Loucy (cell line): ENCODE data around the gene FGFR3.

Source experiments
- H2AFZ ChIP-seq: fragments of 200-600 bp; sonication (generic); 2 replicates; pipeline ENCODE4 v1.6.0; 2016; ENCODE audit warnings: antibody characterized with exemption, mild to moderate bottlenecking, low read length, moderate library complexity
- H3F3A ChIP-seq: fragments of 200-600 bp; 2 replicates; pipeline ENCODE4 v1.6.0; 2016; ENCODE audit warnings: antibody characterized with exemption, low read depth, mild to moderate bottlenecking
- H3K27me3 ChIP-seq: fragments of 200-600 bp; sonication (generic); 2 replicates; pipeline ENCODE4 v1.6.1; 2014; ENCODE audit warnings: low read length, mild to moderate bottlenecking; ENCODE audit not compliant: insufficient read depth, poor library complexity, severe bottlenecking
- H3K36me3 ChIP-seq: fragments of 200-600 bp; sonication (generic); 2 replicates; pipeline ENCODE4 v1.6.1; 2016; ENCODE audit warnings: low read length; ENCODE audit not compliant: insufficient read depth
- H3K4me1 ChIP-seq: fragments of 200-600 bp; sonication (generic); 2 replicates; pipeline ENCODE4 v1.5.1; 2014; ENCODE audit warnings: low read length, mild to moderate bottlenecking; ENCODE audit not compliant: insufficient read depth, poor library complexity, severe bottlenecking
- H3K4me2 ChIP-seq: fragments of 200-600 bp; sonication (generic); 2 replicates; pipeline ENCODE4 v1.6.0; 2014; ENCODE audit warnings: antibody characterized with exemption, low read length, low read depth, mild to moderate bottlenecking; ENCODE audit not compliant: poor library complexity, severe bottlenecking
- H3K4me3 ChIP-seq: fragments of 200-600 bp; sonication (generic); 2 replicates; pipeline ENCODE4 v1.5.1; 2014; ENCODE audit warnings: low read length, mild to moderate bottlenecking, mixed read lengths; ENCODE audit not compliant: poor library complexity, severe bottlenecking
- H3K79me2 ChIP-seq: fragments of 200-600 bp; sonication (generic); 2 replicates; pipeline ENCODE4 v1.6.1; 2014; ENCODE audit warnings: low read length; ENCODE audit not compliant: insufficient read depth
- H3K9ac ChIP-seq: fragments of 200-600 bp; sonication (generic); 2 replicates; pipeline ENCODE4 v1.6.0; 2014; ENCODE audit warnings: mild to moderate bottlenecking, low read depth, low read length, moderate library complexity; ENCODE audit not compliant: poor library complexity, severe bottlenecking
- H3K9me2 ChIP-seq: fragments of 200-600 bp; sonication (generic); replicated peaks from 2 replicates; pipeline ENCODE4 v1.6.1; 2016; ENCODE audit warnings: low read depth, low read length, mixed read lengths
- H3K9me3 ChIP-seq: fragments of 200-600 bp; sonication (generic); 2 replicates; pipeline ENCODE4 v1.6.1; 2014; ENCODE audit warnings: mild to moderate bottlenecking, antibody characterized with exemption, low read length, low read depth; ENCODE audit not compliant: insufficient read depth
- H4K20me1 ChIP-seq: fragments of 200-600 bp; sonication (generic); 2 replicates; pipeline ENCODE4 v1.6.0; 2014; ENCODE audit warnings: antibody characterized with exemption, low read length, mild to moderate bottlenecking; ENCODE audit not compliant: insufficient read depth, poor library complexity, severe bottlenecking
- EZH2phosphoT487 ChIP-seq: fragments of 200-600 bp; IDR thresholded peaks from 2 replicates; pipeline ENCODE4 v1.6.1; 2018; ENCODE audit warnings: antibody characterized with exemption, mild to moderate bottlenecking, moderate library complexity, borderline replicate concordance
- TF ChIP-seq, protein P1 (sequence below): fragments of 200-600 bp; sonication (generic); conservative IDR thresholded peaks from 2 replicates; pipeline ENCODE4 v1.5.1; 2014; ENCODE audit warnings: mild to moderate bottlenecking, antibody characterized with exemption, low read length

Gene FGFR3

DNA sequence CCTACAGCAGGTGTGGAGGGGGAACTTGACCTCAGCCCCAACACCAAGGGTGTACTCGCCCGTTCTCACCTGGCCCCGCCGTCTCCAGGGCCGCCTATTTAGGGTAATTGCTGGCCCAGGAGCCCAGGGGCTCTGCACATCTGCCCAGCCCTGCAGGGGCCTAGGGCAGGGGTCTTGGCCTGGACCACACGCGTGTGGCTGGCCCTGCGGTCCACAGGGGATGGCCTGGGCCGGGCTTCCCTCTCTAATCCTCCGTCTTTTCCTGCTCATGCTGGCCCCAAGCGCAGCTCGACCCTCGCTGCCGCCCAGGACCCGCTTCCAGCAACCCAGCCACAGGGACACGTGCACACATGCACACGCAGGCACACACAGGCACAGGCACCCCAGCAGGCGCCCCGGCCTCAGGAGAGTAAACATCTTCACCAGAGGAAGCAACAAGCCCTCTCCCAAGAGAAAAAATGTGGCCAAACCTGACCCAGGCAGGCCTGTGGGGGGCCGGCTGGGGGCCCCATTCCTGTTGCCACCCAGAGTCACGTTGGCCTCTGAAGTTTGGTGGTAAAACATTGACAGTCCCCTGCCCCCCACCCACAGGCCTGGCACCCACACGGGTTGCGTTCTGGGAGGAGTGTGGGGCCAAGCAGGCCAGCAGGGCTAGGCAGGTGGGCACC, 24.6 kb upstream of the FGFR3 start:
- Histone ChIP-seq H3K79me2 (no peaks in the 10 kb centered on the region), H3K9me2 (no peaks in the 10 kb centered on the region), H3K4me1 (no peaks in the 10 kb centered on the region), H3K4me2 (no peak overlapping the region), H3K36me3 (no peaks in the 10 kb centered on the region), H4K20me1 (no peaks in the 10 kb centered on the region), H3F3A (no peaks in the 10 kb centered on the region), H3K9ac (no peak overlapping the region), H2AFZ (no peak overlapping the region), H3K9me3 (no peaks in the 10 kb centered on the region), H3K27me3 (no peaks in the 10 kb centered on the region), H3K4me3 (no peak overlapping the region)
- no peak for TF ChIP-seq EZH2phosphoT487
- TF ChIP-seq, protein P1, sequence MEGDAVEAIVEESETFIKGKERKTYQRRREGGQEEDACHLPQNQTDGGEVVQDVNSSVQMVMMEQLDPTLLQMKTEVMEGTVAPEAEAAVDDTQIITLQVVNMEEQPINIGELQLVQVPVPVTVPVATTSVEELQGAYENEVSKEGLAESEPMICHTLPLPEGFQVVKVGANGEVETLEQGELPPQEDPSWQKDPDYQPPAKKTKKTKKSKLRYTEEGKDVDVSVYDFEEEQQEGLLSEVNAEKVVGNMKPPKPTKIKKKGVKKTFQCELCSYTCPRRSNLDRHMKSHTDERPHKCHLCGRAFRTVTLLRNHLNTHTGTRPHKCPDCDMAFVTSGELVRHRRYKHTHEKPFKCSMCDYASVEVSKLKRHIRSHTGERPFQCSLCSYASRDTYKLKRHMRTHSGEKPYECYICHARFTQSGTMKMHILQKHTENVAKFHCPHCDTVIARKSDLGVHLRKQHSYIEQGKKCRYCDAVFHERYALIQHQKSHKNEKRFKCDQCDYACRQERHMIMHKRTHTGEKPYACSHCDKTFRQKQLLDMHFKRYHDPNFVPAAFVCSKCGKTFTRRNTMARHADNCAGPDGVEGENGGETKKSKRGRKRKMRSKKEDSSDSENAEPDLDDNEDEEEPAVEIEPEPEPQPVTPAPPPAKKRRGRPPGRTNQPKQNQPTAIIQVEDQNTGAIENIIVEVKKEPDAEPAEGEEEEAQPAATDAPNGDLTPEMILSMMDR: no peak

DNA sequence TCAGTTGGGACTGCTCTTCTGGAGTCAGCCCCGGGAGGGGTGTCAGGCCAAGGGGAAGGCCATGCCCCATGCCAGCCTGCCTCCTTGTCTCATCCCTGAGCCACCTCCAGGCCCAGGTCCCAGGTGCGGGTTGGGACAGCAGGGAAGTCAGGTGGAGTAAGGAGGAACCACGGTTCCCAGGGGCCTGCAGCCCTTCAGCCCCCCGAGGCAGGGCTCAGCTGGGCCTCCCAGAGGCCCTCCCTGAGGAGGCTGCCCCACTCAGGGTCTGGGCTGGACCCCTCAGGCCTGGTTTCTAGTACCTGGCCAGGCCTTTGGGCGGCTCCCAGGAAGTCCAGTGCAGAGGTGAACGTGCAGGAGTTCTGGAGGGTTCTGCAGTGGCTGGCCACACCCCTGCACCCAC, 23.4 kb upstream of the FGFR3 start:
- Histone ChIP-seq H3K9me3 (no peaks in the 10 kb centered on the region), H3K79me2 (no peaks in the 10 kb centered on the region), H3K4me3 (no peak overlapping the region), H3K9me2 (no peaks in the 10 kb centered on the region), H2AFZ (no peak overlapping the region), H3K36me3 (no peaks in the 10 kb centered on the region), H3K9ac (no peak overlapping the region), H3K4me1 (no peaks in the 10 kb centered on the region), H3K27me3 (no peaks in the 10 kb centered on the region), H3F3A (no peaks in the 10 kb centered on the region), H3K4me2 (no peak overlapping the region), H4K20me1 (no peaks in the 10 kb centered on the region)
- TF ChIP-seq, protein P1: no peak
- TF ChIP-seq EZH2phosphoT487: no peak

DNA sequence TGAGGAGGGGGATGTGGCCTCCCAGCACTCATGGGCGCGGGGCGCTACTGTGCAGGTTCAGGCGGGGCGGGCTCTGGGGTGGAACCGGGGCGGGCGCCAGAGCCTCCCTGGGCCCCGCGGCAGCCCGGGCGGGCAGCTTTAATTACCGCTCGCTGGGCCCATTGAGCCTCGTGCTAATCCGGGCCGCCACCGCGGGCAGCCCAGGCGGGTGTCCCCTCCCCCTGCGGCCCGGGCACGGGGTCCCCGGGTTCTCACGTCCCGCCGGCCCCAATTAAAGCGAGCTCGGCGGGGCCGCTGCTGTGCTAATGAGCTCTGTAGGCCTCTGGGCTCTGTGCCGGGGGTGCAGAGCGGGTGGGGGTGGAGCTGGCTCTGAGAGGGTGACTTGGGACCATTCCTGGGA, 22.8 kb upstream of the FGFR3 start:
- no peaks in the 10 kb centered on the region for H3K36me3 ChIP-seq
- no peaks in the 10 kb centered on the region for H3K9me3 ChIP-seq
- H3K4me2 ChIP-seq: no peak overlapping the region
- no peaks in the 10 kb centered on the region for H4K20me1 ChIP-seq
- H3K27me3 ChIP-seq: no peaks in the 10 kb centered on the region
- no peaks in the 10 kb centered on the region for H3F3A ChIP-seq
- H3K9me2 ChIP-seq: no peaks in the 10 kb centered on the region
- H3K79me2 ChIP-seq: no peaks in the 10 kb centered on the region
- no peak overlapping the region for H3K4me3 ChIP-seq
- H2AFZ ChIP-seq: no peak overlapping the region
- H3K4me1 ChIP-seq: no peaks in the 10 kb centered on the region
- H3K9ac ChIP-seq: peak overlapping the region; percentile 50
- TF ChIP-seq EZH2phosphoT487: no peak

DNA sequence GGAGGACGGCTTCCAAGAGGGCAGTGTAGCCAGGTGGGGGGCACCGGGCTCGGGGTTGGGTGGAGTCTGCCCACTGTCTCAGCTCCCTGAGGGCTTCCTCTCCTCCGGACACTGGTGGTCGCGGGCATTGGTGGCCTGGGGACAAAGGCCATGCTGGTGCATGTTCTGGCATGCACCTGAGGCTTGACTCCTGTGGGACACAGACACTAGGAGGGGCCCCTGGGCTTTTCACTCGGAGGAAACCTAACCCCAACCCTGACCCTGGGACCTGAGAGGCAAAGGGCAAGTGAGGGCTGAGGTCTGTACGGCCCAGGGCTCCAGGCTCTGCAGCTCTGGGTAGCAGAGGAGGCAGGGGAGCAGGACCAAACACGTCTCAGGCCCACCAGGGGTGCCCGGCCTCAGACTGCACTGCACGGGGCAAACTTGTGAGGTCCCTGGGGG, 22.3 kb upstream of the FGFR3 start:
- Histone ChIP-seq H3K9ac (peak overlapping the region; percentile 50), H3K27me3 (no peaks in the 10 kb centered on the region), H3K36me3 (no peaks in the 10 kb centered on the region), H3F3A (no peaks in the 10 kb centered on the region), H2AFZ (no peak overlapping the region), H3K9me3 (no peaks in the 10 kb centered on the region), H3K9me2 (no peaks in the 10 kb centered on the region), H3K4me1 (no peaks in the 10 kb centered on the region), H3K79me2 (no peaks in the 10 kb centered on the region), H4K20me1 (no peaks in the 10 kb centered on the region), H3K4me2 (no peak overlapping the region), H3K4me3 (no peak overlapping the region)
- TF ChIP-seq, protein P1: no peak
- TF ChIP-seq EZH2phosphoT487: no peak
